Adrenal gland (tissue), 12 donors: Measurements from ENCODE around the gene CREB5. TPM values are rescaled to one million over a fixed set of nuclear protein-coding genes. Genes with fewer than 3 reads are reported as not detected.

Source experiments
- DNase-seq, 7 donors: peaks; one replicate each; pipeline ENCODE4 v3.0.0-alpha.2; 2019 to 2020
- H3K27ac ChIP-seq, 5 donors: fragments of 200-600 bp; sonication (generic) in 4 of 5; 1 replicate in 3 of 5; 2 replicates in 2 of 5; pipeline versions ENCODE4 v1.5.1 to v1.8.0; 2016 to 2020; ENCODE audit warnings: mild to moderate bottlenecking in 1 of 5
- H3K27me3 ChIP-seq: fragments of 200-600 bp; 2 replicates; pipeline ENCODE4 v1.8.0; 2021
- H3K36me3 ChIP-seq, 2 donors: fragments of 200-600 bp; replicated peaks in 1 of 2; 1 replicate in 1 of 2; 2 replicates in 1 of 2; pipeline versions ENCODE4 v1.5.1 to v1.8.0; 2018 to 2022
- H3K4me1 ChIP-seq, 2 donors: fragments of 200-600 bp; replicated peaks in 1 of 2; 1 replicate in 1 of 2; 2 replicates in 1 of 2; pipeline versions ENCODE4 v1.5.1 to v1.8.0; 2018 to 2021
- H3K4me3 ChIP-seq, 4 donors: fragments of 200-600 bp; sonication (generic) in 3 of 4; one replicate each; pipeline ENCODE4 v1.5.1; 2016 to 2018
- H3K9me3 ChIP-seq, 3 donors: fragments of 200-600 bp; sonication (generic) in 1 of 3; replicated peaks in 1 of 3; 1 replicate in 2 of 3; 2 replicates in 1 of 3; pipeline versions ENCODE4 v1.5.1 to v1.8.0; 2016 to 2021
- CTCF ChIP-seq, 6 experiments: fragments of 450-650 bp in 4 of 6; fragments of 200-600 bp in 2 of 6; sonication (generic) in 1 of 6; IDR thresholded peaks; 1 replicate in 5 of 6; 2 replicates in 1 of 6; pipeline versions ENCODE4 v1.5.1 to v1.8.0; 2016 to 2021; ENCODE audit warnings: antibody characterized with exemption in 6 of 6, mild to moderate bottlenecking in 2 of 6, moderate library complexity in 1 of 6
- POLR2A ChIP-seq, 2 donors: fragments of 450-650 bp; IDR thresholded peaks; one replicate each; pipeline ENCODE4 v1.6.1; 2017; ENCODE audit warnings: antibody characterized with exemption in 2 of 2, mild to moderate bottlenecking in 2 of 2, moderate library complexity in 1 of 2
- WGBS, 4 donors: extraction: QIAGEN DNeasy Blood & Tissue Kit in 2 of 4; methylation state at CpG; one replicate each; pipeline versions ENCODE4 v1.1.5 to v1.1.7; 2013 to 2017; 5-methylcytosine and 5-hydroxymethylcytosine counted together
- intact Hi-C, 2 donors: fragments of 100-400 bp; cut with DNase I; formaldehyde crosslinking; loops; one replicate each; pipeline versions ENCODE4 v1.14.1 to v1.15.0; 2022 to 2023
- polyA plus RNA-seq, 3 donors: library from polyadenylated mRNA; stranded (reverse); fragments of 200-250 nt in 2 of 3; fragments of 350-450 nt in 1 of 3; fragmentation: Illumina TruSeq in 1 of 3; extraction: RNeasy Lipid Tissue Mini Kit (QIAGEN cat#74804) in 1 of 3; gene quantifications; one replicate each; pipeline ENCODE4 v1.2.3, GENCODE V29; 2013 to 2014
- total RNA-seq, 9 donors: library from RNA; depleted of rRNA in 4 of 9; stranded (reverse); fragments of >200 nt in 4 of 9; fragments of 120-200 nt in 1 of 9; fragmentation: NEBNext Ultra II Directional in 1 of 9; extraction: Animal tissue kit (Norgen Biotek cat#: 25700) in 1 of 9; gene quantifications; one replicate each; pipeline versions ENCODE4 v1.1.0 to v1.2.4, GENCODE V29; 2013 to 2023
- donor health status: healthy with polysubstance abuse.
- donor health status: Bipolar disorder and iron deficiency.
- donor health status: DM: yes; HTN: yes; CAD: no.
- donor health status: DM: no; HTN: no; CAD: no.
- donor health status: DM: no; HTN: no; CAD: no.
- donor health status: DM: yes; HTN: yes; CAD: no.

Gene CREB5
- total and polyA plus RNA-seq, 12 donors = 0.69 to 5.4 (median 1.3) TPM

GRCh38 chr7:28874001-28874400 lies 461.7 kb downstream of the CREB5 start:
- Histone ChIP-seq H3K27ac (no peak overlapping the region), H3K36me3 (no peaks in the 10 kb centered on the region)
- WGBS, 4 donors = 41 to 63% (median 62%) methylated on average over 1 of the region's 1 CpG

More at GRCh38 chr7:28874001-28874400, 461.7 kb downstream of the CREB5 start:
- TF ChIP-seq POLR2A (IDR thresholded peaks at IDR 0.05) (no peak), CTCF (IDR thresholded peaks at IDR 0.05) (no peak)
- DNase-seq = no peak
- intact Hi-C loops = no loop called here
- Histone ChIP-seq H3K27me3 (no peaks in the 10 kb centered on the region), H3K4me1 (no peaks in the 10 kb centered on the region), H3K9me3 (no peaks in the 10 kb centered on the region), H3K4me3 (no peak overlapping the region)

Other genes starting within 250 kb of the CREB5 start
- gene JAZF1, start 231.7 kb upstream of the CREB5 start, total RNA-seq = 100 to 1,000 TPM in 5 of 9 donors, 10 to 100 TPM in 4; 40.4 to 192 (median 107) TPM
- gene JAZF1, start 231.7 kb upstream of the CREB5 start, polyA plus RNA-seq = 100 to 1,000 TPM in 1 of 3 donors, 10 to 100 TPM in 2; 18.5 to 180 (median 25.8) TPM